ENCODE measurements around the gene SPAG4.

DNA sequence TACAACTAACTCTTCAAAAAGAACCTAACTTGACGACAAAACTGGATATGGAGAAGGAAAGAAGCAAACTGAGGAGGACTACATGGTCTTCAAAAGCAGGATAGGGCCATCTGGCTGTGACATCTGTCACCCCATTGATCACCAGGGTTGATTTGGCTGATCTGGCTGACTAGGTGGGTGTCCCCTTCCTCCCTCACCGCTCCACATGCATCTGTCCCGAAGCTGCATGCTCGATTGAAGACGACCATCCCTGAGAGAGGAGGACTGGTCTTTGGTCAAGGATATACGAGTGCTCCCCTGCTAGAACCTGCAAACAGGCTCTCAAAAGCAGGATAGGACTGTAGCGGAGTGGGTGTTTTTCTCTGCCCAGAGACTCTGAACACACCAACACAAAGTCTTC, 27.4 kb downstream of the SPAG4 start:
- TF ChIP-seq, protein P1, sequence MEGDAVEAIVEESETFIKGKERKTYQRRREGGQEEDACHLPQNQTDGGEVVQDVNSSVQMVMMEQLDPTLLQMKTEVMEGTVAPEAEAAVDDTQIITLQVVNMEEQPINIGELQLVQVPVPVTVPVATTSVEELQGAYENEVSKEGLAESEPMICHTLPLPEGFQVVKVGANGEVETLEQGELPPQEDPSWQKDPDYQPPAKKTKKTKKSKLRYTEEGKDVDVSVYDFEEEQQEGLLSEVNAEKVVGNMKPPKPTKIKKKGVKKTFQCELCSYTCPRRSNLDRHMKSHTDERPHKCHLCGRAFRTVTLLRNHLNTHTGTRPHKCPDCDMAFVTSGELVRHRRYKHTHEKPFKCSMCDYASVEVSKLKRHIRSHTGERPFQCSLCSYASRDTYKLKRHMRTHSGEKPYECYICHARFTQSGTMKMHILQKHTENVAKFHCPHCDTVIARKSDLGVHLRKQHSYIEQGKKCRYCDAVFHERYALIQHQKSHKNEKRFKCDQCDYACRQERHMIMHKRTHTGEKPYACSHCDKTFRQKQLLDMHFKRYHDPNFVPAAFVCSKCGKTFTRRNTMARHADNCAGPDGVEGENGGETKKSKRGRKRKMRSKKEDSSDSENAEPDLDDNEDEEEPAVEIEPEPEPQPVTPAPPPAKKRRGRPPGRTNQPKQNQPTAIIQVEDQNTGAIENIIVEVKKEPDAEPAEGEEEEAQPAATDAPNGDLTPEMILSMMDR (IDR thresholded peaks at IDR 0.05; ENCODE audit: poor library complexity, severe bottlenecking), result no peak
- no peak for TF ChIP-seq RAD21 (conservative IDR thresholded peaks at IDR 0.05)
- TF ChIP-seq EZH2 (IDR thresholded peaks at IDR 0.05; ENCODE audit: borderline replicate concordance, insufficient read depth, low read length, poor library complexity, severe bottlenecking), result no peak
- no peak for TF ChIP-seq POLR2AphosphoS5 (IDR thresholded peaks at IDR 0.05)
